ENCODE measurements around the gene LCP1.

LCP1 gene

DNA sequence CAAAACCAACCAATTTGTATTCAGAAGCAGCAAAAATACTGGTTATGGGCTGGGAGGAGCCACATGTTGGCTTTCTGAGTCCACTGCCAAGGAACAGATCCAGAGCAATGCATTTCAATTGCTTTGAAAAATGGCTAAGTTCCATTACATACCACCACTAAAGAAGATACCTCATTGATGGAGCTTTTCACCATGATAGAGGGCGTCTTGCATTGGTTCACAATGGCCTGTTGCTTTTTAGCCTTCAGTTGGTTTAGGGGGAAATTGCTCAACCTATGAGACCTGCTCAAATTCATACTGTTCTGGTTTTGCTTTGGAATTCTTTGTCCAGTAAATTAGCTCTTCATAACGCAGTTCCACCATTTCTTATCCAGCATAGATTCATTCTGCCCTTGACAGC is 55.9 kb downstream of the LCP1 start:
- DNase-seq: no peak

DNA sequence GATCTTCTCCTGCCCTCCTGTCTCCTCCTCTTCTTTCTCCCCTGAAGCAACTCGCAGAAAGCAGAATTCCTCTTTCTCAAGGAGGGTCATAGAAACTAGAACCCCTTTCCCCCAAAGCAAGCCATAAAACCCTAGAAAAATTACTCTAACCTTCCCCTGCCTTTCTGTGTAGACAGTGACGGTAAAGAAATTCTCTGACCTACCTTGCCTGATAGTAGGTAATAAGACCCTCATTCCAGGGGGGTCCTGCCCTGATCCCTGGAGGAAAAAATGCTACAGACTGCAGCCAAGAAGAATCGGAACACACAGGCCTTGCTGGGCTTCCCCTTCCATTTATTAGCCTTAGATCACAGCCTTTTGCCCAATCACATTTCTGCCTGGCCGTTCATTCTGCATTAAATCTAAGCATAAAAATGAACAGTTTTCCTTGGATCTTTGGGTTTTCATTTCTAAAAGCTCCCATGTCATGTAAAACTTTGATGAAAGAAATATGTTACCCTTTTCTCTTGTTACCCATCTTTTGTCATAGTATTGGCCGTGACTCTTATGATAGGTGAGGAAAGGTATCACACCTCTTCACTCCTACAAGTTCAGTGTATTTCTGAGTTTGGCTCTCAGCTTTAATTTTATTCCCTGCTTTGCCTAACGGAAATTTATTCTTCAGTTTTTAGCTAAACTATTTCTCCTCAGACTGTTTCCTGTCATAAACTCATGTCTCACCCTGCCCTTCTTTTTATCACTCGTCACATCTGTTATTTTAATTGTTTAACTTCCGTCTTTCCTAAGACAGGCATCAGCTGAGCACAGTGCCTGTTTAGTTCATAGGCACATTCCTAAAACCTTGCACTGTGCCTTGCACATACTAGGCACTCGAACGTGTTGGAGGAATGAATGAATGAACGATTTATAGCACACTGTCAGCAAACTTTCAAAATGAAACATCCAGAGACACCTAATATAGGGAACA is 56.7 kb downstream of the LCP1 start:
- no peak for DNase-seq

DNA sequence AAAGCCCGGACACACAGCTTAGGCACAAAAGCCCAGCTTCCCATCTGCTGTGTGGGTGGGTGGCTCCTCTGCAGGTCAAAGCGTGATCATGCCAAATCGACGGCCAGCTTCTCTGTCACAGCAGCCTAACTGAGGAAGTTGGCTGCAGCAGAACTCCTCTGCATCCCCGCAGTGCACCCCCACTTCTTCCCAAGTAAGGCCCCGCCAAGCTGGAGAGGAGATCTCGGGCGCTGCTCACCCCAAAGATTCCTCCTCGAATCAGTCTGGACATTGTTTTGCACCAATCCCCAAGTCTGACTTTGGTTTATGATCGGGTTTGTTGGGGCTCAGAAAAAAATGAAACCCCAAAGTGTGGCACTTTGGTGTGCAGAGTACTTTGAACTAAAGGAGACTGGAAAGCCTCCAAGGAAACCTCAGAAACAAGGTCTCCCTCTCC is 57.4 kb downstream of the LCP1 start:
- no peak for DNase-seq

DNA sequence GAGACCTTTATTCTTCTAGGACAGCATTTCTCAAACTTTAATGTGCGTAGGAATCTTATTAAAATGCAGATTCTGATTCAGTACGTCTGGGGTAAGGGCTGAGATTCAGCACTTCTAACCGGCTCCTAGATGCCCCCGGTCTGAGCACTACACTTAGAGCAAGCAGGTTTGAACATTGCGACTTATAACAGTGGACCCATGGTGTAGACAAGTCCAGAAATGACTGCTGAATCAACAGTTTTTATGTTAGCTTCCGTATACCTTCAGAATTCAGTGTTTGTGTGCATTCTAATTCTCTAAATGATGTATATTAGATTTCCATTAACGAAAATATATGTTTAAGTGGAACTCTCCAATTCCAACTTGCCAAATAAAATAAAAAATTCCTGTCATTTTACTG is 59.7 kb downstream of the LCP1 start:
- DNase-seq: no peak

DNA sequence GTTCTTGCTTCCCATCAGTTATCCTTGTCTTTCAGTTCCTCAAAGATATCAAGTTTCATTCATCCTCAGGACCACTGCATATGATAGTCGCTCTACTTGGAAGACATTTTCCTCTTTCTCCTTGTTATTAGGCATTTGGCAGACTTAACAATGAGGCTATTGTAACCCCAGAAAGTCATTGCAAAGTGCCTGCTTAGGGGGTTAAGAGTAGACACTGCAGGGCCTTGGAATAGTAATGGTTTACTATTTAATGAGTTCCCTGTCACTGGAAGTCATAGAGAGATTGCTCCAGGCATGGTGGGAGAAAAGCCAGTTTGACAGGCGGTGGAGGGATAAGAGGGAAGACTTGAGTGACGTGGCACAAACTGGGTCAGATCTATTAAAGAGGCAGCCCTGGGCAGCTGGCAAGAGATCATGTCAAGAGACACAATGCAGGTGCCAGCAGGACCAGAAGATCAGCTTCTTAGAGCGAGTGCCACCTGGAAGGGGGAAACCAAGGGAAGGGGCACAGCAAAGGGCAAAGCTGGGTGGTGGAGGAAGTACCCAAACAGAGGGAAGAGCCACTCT is 60.3 kb downstream of the LCP1 start:
- DNase-seq: no peak

DNA sequence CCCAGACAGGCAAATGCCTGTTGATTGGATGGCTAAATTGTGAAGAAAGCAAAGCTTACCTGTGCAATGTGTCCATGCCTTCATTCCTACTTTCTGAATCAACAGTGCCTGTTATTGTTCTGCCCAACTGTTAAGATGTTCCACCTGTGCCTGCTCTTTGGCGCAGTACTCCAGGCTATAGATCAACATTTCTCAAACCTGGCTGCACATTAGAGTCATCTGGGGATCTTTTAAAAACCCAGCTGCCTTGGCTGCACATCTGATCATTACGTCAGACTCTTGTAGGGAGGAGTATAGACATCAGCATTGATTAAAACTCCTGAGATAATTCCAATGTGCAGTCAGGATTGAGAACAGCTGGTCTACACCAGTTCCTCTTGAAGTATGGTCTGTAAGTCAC is 60.9 kb downstream of the LCP1 start:
- no peak for DNase-seq

DNA sequence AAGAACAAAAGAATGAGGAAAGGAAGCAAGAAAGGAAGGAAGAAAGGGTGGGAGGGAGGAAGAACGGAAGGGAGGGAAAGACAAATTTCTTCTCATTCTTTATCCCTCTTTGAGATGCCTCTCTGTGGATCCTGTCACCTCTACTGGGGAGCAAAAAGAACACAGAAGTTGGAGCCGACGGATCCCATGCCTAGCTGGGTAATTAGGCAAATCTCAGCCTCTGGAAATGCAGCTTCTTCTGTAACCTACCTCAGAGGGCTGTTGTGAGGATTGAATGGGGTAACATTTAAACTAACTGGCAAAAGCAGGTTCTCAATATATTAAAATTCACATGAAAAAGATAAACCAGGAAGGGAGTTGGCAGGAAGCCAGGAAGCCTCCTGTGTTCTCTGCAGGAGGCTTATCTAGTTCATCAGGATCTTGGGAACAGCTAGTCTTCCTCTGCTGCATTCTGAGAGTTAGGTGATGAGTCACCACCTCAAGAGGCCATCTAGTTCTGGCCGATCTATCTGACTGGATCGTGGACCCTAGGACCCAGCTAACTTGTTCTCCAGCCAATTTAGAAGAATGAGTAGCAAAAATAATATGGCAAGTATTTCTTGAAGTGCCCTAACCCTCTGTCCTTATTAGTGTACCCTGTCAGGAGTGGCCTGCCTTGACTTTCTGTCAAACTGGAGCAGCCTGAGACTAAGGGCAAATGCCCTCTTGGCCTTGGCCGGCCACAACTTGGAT is 61.9 kb downstream of the LCP1 start:
- DNase-seq: peak; percentile 84

DNA sequence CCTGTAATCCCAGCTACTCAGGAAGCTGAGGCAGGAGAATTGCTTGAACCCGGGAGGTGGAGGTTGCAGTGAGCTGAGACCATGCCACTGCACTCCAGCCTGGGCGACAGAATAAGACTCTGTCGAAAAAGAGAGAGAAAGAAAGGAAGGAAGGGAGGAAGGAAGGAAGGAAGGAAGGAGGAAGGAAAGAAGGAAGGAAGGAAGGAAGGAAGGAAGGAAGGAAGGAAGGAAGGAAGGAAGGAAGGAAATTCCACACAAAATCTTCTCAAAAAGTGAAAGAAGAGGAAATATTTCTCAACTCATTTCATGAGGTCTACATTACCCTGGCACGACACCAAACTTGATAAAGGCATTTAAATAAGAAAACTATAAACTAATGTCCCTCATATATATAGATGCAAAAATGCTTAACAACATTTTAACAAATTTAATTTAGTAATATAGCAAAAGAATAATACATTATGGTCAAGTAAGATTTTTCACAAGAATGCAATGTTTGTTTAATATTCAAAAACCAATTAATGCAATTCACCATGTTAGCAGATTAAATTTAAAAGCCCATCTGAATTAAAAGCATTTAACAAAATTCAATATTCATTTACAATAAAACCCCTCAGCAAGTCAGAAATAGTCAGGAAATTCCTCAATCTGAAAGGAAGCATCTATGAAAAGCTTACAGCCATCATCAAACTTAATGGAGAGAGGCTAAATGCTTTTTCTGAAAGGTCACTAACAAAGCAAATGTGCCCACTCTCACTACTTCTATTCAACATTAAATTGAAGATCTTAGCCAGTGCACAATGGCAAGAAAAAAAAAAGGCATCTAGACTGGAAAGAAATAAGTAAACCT is 65.1 kb downstream of the LCP1 start:
- DNase-seq: no peak

DNA sequence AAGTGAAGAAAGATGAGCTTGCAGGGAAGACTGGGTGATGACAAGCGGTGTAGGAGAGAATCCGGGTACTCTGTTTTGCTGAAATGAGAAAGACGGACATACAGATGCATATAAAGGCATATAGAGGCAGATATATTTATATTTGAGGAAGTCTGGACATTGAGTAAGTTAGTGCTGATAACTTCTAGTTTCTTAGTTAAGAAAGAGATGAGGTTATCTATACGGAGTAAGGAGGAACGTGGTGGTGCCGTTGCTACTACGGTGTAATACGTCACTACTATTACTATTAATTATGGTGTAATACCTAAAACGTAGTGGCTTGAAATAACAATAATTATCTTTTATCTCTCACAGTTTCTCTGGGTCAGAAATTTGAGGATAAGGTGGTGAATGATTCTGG is 67.4 kb downstream of the LCP1 start:
- DNase-seq: no peak

DNA sequence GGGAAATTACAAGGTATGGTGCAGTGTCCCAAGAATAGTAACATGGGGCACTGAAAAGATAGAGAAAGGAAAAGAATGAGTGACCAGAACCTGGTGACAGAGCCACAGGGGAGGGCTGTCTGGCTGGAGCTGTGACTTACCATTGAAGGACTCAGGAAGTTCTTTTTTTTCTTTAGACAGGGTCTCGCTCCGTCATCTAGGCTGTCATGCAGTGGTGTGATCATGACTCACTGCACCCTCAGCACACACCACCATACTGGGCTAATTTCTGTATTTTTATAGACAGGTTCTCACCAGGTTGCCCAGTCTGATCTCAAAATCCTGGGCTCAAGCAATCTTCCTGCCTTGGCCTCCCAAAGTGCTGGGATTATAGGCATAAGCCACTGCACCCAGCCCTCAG is 68.4 kb downstream of the LCP1 start:
- DNase-seq: no peak

DNA sequence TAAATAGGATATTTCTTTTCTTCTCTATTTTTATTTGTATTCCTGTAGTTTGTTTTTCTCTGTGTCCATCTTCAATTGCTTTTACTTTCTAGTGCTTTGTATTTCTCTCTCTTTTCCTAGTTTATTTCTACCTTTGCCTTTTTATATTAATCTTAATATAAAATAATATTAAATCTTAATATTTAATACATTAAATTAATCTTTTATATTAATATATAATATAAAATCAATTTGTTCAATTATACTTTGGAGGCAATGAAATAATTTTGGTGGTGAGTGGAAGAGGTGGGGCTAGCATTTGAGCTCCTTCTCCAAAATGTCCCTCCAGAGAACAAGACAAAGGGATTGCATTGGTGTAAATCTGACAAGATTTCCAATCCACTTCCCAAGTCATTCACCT is 70.8 kb downstream of the LCP1 start:
- no peak for DNase-seq

DNA sequence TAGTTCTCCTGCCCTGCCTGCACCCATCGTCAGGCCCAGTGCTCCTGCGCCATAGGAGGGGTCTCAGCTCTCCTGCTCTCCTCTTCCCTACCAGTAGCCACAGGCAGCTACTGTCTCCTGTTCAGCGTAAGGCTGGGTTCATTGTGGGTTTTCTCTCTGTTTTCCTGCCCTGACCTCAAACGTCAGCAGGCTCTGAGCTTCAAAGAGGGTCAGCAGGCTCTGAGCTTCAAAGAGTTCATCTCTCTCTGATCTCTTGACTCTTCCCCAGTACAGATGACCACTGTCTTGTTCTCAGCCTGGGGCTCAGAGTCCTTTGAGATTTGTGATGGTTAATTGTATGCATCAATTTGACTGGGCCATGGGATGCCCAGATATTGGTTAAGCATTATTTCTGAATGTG is 72.5 kb downstream of the LCP1 start:
- no peak for DNase-seq

DNA sequence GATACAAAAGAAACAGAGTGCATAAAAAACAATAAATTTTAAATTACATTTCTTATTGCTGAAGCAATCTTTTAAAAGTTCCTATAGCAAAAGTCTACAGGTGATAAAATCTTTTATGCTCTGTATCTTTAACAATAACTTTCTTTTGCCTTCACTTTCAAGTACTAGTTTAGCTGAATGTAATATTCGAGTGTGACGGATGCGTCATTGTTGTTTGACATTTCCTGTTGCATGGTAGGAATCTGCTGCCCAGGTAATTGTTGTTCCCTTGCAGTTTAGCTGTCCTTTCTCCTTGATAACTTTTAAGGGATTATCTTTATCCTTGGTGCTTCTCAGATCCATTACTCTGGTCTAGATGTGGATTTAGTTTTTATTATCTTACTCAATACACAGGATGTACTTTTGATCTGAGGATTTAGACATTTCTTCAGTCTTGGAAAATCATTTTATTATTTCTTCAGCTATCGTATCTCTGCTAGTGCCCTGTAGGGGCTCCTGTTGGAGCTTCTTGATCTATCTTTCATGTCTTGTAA is 75.1 kb downstream of the LCP1 start:
- no peak for DNase-seq

DNA sequence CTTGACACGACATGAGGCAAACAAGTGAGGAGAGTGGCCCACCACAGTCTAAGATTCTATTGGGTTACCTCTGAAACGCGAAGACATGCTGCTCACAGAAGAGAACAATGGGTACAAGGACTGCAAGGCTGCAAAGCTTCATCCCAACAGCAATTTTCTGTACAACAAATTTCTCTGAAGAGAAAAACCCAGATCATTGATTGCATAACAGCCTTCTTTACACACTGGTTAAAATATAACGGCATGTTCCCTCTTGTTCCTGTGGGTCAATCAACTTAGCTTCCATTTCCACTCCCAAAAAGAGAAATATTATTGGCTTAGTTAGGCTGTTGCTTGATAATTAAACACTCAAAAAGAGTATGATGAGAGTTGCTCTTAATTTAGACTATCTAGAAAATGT is 77.1 kb downstream of the LCP1 start, which contains the start of gene CPB2:
Gene CPB2 (minus strand): TSS at position 166 of the 400 bp plus-strand sequence. CDS start 24 bp downstream, at position 142.
- no peak for DNase-seq

DNA sequence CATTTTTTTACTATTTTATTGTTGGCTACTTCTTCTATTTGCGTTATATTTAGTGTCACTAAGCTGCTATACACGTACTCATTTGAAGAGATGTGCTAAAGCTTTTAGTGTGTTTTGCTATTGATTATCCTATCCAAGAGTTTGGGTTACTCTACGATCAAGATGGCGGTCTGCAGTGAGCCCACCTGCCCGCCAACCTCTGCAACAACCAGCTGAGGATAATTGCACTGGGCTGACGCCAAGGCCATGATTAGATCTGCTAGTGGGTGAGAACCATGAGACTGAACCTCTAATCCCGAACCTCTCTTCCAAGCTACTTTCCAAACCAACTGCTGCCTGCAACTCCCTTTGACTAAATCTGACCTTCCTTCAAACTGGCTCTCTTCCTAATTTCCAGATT is 78.9 kb downstream of the LCP1 start:
- no peak for DNase-seq

DNA sequence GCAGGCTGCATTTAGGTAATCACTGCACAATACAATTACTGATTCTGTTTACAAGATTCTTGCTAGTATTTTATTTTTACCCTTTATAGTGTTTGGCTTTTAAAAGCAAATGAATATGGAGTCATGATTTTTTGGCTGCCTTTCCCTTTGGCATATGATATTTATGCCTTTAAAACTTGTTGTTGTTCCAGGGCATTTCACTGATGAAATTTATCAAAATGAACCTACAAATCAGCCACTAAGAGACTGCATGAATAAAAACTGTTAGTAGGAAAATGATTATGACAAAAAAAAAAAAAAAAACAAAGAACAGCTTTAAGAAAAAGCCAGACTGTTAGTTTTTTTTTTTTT is 79.7 kb downstream of the LCP1 start:
- DNase-seq: no peak

DNA sequence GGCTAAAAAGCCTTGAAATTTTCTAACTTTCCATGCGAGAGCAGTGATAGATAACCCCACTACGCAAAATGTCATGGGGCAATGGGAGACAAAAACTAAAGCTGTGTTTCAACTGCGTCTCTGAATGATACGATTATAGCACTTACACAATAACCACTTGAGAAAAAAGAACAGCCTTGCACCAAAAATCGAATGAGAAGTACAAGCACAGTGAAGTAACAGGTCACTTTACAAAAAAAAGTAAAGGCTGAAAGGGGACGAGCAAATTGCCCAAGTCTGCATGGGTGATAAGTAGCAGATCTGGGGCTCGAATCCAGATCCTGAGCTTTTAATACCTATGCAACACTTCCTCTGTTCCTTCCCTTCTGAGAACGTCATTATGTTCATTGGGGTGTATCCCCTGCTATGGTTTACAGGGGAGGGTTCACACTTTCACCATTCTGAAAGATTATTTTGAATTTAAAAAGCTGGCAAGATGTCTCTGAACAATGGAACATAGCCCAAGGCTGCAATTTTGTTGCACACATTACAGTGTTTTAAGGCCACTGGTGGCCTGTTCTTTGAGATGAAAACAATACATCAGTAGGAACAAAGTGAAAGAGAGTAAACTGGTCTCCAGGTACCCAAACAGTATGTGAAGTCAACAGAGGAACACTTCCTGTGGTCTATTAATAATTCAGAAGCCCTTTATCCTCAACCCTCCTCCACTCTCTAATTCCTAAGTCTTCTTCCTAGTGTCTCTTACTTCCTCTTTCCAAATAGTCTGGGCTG is 80.3 kb downstream of the LCP1 start:
- DNase-seq: no peak

DNA sequence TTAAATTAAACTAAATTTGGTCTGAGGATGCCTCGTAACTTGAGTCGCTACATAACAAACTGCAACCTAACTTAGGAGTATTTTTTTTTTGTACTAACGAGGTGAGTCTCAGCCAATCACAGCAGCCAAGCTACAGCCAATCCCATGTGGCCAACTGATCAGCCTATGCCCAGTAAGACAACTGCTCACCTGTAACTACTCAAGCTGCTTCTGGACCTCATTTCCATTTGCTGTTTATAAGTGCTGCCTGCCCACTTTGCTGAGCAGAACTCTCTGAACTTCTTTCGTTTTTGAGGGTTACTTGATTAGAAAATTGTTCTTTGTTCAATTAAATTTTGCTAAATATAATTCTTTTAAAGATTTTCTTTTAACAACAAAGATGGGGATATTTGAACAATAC is 81.0 kb downstream of the LCP1 start:
- DNase-seq: no peak

DNA sequence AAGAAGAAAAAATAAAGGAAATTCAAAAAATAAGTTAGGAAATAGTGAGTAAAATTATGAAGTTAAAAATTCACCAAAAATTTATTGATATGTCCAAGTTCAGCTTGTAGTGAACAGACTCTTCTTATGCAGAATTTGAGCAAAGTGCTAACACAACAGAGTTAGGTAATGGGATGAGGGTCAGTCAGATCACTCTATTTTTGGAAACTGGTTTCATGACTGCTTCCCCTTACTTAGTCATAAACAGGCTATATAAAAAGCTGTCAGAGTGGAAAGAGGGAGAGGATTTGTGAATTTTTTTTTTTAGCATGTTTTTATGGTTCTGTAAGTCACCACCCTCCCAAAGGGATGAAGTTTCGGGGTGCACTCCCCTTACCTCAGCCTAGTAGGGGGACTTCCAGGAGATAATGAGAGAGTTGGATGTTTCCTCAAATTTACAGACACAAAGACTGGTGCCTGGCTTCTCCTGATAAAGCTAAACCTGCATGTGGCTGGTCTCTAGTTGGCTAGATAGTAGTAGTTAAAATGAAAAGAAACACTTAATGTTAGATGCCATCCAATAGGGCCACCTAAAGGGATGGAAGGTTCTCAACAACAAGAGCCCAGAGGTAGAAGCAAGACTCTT is 81.7 kb downstream of the LCP1 start:
- no peak for DNase-seq

DNA sequence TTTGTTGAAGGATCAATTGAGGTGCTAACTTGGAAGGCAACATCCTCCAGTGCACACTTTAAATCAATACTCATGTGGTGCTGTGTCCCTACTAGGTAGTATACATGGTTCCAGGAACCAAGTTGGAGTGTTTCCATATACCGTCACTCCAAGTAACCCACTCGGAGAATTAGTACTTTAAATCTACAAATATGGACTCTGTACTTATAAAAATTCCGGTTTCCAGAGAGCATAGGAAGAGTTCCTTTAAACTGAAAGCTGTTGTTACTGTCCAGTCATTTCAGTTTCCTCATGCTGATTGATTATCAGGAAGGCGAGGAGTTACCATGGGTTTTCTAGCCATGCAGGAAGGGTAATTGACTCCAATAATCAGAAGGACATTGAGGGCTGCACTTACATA is 84.3 kb downstream of the LCP1 start:
- DNase-seq: no peak

DNA sequence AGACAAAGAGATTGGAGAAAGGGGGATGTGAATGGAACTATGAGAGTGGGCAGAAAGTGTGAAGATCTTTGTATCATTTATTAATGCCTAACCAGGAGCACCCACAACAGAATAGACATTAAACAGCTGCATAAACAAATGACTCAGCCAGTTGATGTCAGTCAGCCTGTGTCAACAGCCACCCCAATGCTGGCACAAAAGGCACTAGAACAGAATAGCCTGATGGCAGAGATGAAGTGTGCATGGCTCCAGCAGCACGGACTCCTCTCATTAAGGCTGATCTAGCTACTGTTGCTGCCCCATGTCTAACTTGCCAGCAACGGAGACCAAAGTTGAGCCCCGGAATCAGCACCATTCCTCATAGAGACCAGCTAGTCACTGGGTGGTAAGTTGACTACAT is 85.0 kb downstream of the LCP1 start:
- DNase-seq: no peak

All from NCI-H226 (cell line).